Transverse colon (tissue), 4 donors: ENCODE results near the gene DRD2.

ENCODE experiments used
- EP300 ChIP-seq: sonication (generic); formaldehyde crosslinking; IDR thresholded peaks from one replicate; pipeline ENCODE4 v1.6.1; 2017; ENCODE audit warnings: antibody characterized with exemption, low read depth
- POLR2A ChIP-seq: fragments of 450-650 bp; IDR thresholded peaks from one replicate; pipeline ENCODE4 v1.6.1; 2016; ENCODE audit warnings: antibody characterized with exemption, mild to moderate bottlenecking, moderate library complexity
- POLR2AphosphoS5 ChIP-seq, 3 donors: sonication (generic); formaldehyde crosslinking; IDR thresholded peaks; one replicate each; pipeline ENCODE4 v1.6.1; 2016; ENCODE audit warnings: antibody characterized with exemption in 3 of 3
- TF ChIP-seq, protein P1 (sequence below), 5 experiments: fragments of 200-600 bp in 3 of 5; fragments of 450-650 bp in 2 of 5; sonication (generic) in 3 of 5; IDR thresholded peaks; 1 replicate in 2 of 5; 2 replicates in 3 of 5; pipeline ENCODE4 v1.5.1; 2016 to 2017; ENCODE audit warnings: antibody characterized with exemption in 5 of 5, inconsistent platforms in 3 of 5, mild to moderate bottlenecking in 2 of 5, moderate library complexity in 1 of 5

DNA sequence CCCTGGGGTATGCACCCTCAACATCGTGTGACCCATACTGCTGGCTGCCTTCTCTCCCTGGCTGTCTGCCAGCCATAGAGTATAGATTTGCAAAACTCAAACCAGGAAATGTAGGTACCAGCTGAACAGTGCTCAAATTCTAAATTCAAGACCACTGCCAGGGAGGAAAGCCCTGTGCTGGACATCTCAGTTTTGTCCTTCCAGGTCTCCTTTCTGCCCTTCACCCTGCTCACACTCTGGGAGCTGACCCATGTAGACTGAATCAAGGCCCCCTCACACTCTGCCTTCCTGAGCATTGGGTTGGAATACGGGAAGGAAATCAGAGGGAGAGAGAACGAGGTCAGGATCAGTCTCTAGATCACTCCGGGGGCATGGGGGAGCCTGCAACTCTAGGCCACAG, 12.4 kb upstream of the DRD2 start:
- TF ChIP-seq, protein P1, sequence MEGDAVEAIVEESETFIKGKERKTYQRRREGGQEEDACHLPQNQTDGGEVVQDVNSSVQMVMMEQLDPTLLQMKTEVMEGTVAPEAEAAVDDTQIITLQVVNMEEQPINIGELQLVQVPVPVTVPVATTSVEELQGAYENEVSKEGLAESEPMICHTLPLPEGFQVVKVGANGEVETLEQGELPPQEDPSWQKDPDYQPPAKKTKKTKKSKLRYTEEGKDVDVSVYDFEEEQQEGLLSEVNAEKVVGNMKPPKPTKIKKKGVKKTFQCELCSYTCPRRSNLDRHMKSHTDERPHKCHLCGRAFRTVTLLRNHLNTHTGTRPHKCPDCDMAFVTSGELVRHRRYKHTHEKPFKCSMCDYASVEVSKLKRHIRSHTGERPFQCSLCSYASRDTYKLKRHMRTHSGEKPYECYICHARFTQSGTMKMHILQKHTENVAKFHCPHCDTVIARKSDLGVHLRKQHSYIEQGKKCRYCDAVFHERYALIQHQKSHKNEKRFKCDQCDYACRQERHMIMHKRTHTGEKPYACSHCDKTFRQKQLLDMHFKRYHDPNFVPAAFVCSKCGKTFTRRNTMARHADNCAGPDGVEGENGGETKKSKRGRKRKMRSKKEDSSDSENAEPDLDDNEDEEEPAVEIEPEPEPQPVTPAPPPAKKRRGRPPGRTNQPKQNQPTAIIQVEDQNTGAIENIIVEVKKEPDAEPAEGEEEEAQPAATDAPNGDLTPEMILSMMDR (IDR thresholded peaks at IDR 0.05), result no peak
- TF ChIP-seq POLR2A (no peak), POLR2AphosphoS5 (IDR thresholded peaks at IDR 0.05) (no peak), EP300 (no peak)
